ENCODE data around the gene KRTAP10-1. TPM values are rescaled to one million over a fixed set of nuclear protein-coding genes. Genes with fewer than 3 reads are reported as not detected.

The KRTAP10-1 gene
- total RNA-seq, 2 experiments from 2014 or later = 0.13 TPM; not detected in 1

- DNase-seq (ENCODE audit: low spot score) = no peak
- H3K9me2 ChIP-seq (ENCODE audit: insufficient read depth, low read length) = no peaks in the 10 kb centered on the region
- BruUV-seq (replicated peaks) = no TSS peak
Observed at GRCh38 chr21:44529503-44530125, 10.4 kb downstream of the KRTAP10-1 start.

GRCh38 chr21:44529011-44529421, 11.0 kb downstream of the KRTAP10-1 start:
- Histone ChIP-seq H3K79me2 (ENCODE audit: insufficient read depth, low read depth, low read length) (no peaks in the 10 kb centered on the region), H4K20me1 (ENCODE audit: insufficient read depth, low read length) (no peaks in the 10 kb centered on the region), H3K36me3 (ENCODE audit: insufficient read depth, low read length) (no peaks in the 10 kb centered on the region), H3K27ac (ENCODE audit: low read depth, low read length, poor library complexity, severe bottlenecking) (no peak overlapping the region), H3K4me1 (ENCODE audit: insufficient read depth, low read length, poor library complexity, severe bottlenecking) (no peaks in the 10 kb centered on the region), H3K4me2 (ENCODE audit: low read length) (no peak overlapping the region), H3K4me3 (ENCODE audit: low read depth, low read length, poor library complexity, severe bottlenecking) (no peak overlapping the region), H2AFZ (ENCODE audit: low read length) (no peak overlapping the region), H3K9me3 (ENCODE audit: low read length) (no peaks in the 10 kb centered on the region; the same call in 1 of the 2 replicates), H3K9me2 (ENCODE audit: insufficient read depth, low read length) (no peaks in the 10 kb centered on the region)
- intact Hi-C loops (cut with micrococcal nuclease; ENCODE audit: unreplicated experiment) = no loop called here
- POLR2A ChIA-PET = no interaction called here
- BruUV-seq (replicated peaks) = no TSS peak
- CTCF ChIA-PET (ENCODE audit: unreplicated experiment) = no interaction called here
- TF ChIP-seq CTCF (conservative IDR thresholded peaks at IDR 0.05; ENCODE audit: low read length) (no peak), EZH2phosphoT487 (IDR thresholded peaks at IDR 0.05; ENCODE audit: borderline replicate concordance, low read depth, low read length) (no peak)
- DNase-seq (ENCODE audit: low spot score) = no peak

More at GRCh38 chr21:44529503-44530125, 10.4 kb downstream of the KRTAP10-1 start:
- H3K4me1 ChIP-seq (ENCODE audit: insufficient read depth, low read length, poor library complexity, severe bottlenecking) = no peaks in the 10 kb centered on the region
- H3K9me3 ChIP-seq (ENCODE audit: low read length) = no peaks in the 10 kb centered on the region
- POLR2A ChIA-PET = no interaction called here
- no peak overlapping the region for H3K27ac ChIP-seq (ENCODE audit: low read depth, low read length, poor library complexity, severe bottlenecking)
- H3K79me2 ChIP-seq (ENCODE audit: insufficient read depth, low read depth, low read length) = no peaks in the 10 kb centered on the region
- no peak overlapping the region for H3K4me3 ChIP-seq (ENCODE audit: low read depth, low read length, poor library complexity, severe bottlenecking)
- no peak overlapping the region for H2AFZ ChIP-seq (ENCODE audit: low read length)
- H3K4me2 ChIP-seq (ENCODE audit: low read length) = no peak overlapping the region
- TF ChIP-seq EZH2phosphoT487 (IDR thresholded peaks at IDR 0.05; ENCODE audit: borderline replicate concordance, low read depth, low read length) = no peak
- no peak for TF ChIP-seq CTCF (conservative IDR thresholded peaks at IDR 0.05; ENCODE audit: low read length)
- intact Hi-C loops (cut with micrococcal nuclease; ENCODE audit: unreplicated experiment) = no loop called here
- no peaks in the 10 kb centered on the region for H4K20me1 ChIP-seq (ENCODE audit: insufficient read depth, low read length)
- H3K36me3 ChIP-seq (ENCODE audit: insufficient read depth, low read length) = no peaks in the 10 kb centered on the region
- CTCF ChIA-PET (ENCODE audit: unreplicated experiment) = interaction anchor here (0.5 kb wide), 1 partner anchor 71 kb away, joined by 3 read pairs; no protein-coding TSS in a partner anchor

DNA sequence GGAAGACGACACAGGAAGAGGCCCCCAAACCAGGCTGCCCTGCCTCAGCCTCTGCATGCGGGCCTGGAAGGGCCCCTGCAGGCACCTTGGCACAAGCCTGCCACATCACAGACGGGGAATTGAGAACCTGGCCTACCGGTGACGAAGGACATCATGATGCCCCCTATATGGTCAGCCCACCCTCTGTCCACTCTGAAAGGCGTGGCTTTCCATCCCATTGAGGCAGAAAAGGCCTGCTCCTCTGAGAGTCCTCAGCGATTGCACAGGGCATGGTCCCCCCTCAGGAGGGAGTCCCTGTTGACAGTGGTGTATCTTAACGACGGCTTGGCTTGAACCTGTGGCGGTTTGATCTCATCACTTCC, 11.4 kb downstream of the KRTAP10-1 start:
- H3K36me3 ChIP-seq (ENCODE audit: insufficient read depth, low read length) = no peaks in the 10 kb centered on the region
- BruUV-seq (replicated peaks) = no TSS peak

More for the DNA sequence above, 11.4 kb downstream of the KRTAP10-1 start:
- Histone ChIP-seq H3K79me2 (ENCODE audit: insufficient read depth, low read depth, low read length) (no peaks in the 10 kb centered on the region), H3K27ac (ENCODE audit: low read depth, low read length, poor library complexity, severe bottlenecking) (no peak overlapping the region), H3K9me3 (ENCODE audit: low read length) (no peaks in the 10 kb centered on the region; the same call in 1 of the 2 replicates), H3K9me2 (ENCODE audit: insufficient read depth, low read length) (no peaks in the 10 kb centered on the region), H4K20me1 (ENCODE audit: insufficient read depth, low read length) (no peaks in the 10 kb centered on the region), H3K4me3 (ENCODE audit: low read depth, low read length, poor library complexity, severe bottlenecking) (no peak overlapping the region), H2AFZ (ENCODE audit: low read length) (no peak overlapping the region), H3K4me1 (ENCODE audit: insufficient read depth, low read length, poor library complexity, severe bottlenecking) (no peaks in the 10 kb centered on the region), H3K4me2 (ENCODE audit: low read length) (no peak overlapping the region)
- CTCF ChIA-PET (ENCODE audit: unreplicated experiment) = no interaction called here
- TF ChIP-seq EZH2phosphoT487 (IDR thresholded peaks at IDR 0.05; ENCODE audit: borderline replicate concordance, low read depth, low read length) (no peak), CTCF (conservative IDR thresholded peaks at IDR 0.05; ENCODE audit: low read length) (no peak)
- intact Hi-C loops (cut with micrococcal nuclease; ENCODE audit: unreplicated experiment) = no loop called here
- POLR2A ChIA-PET = no interaction called here
- DNase-seq (ENCODE audit: low spot score) = no peak

Measured in OCI-LY7 (cell line).